Right atrium auricular region (tissue), 2 donors: ENCODE data around the gene STAT1. TPM values are rescaled to one million over a fixed set of nuclear protein-coding genes. Genes with fewer than 3 reads are reported as not detected.

ENCODE experiments used
- total RNA-seq, 2 donors: library from RNA; depleted of rRNA; stranded (reverse); fragments of >200 nt; gene quantifications; one replicate each; pipeline ENCODE4 v1.1.0, GENCODE V29; 2016

The STAT1 gene
- total RNA-seq, 2 donors from 2014 or later: 34.8 to 36.6 TPM

Other genes starting within 250 kb of the STAT1 start
- gene GLS, start 133.3 kb downstream of the STAT1 start, total RNA-seq: 10 to 100 TPM; 53.7 to 77.2 TPM
- gene STAT4, start 136.8 kb upstream of the STAT1 start, total RNA-seq: 10 to 100 TPM; 15.2 to 27.3 TPM
- gene MYO1B, start 231.2 kb upstream of the STAT1 start, total RNA-seq: 10 to 100 TPM; 11.6 to 14.7 TPM